ENCODE measurements around the gene ADRA2C.

Gene ADRA2C

GRCh38 chr4:3797831-3798790 is 31.9 kb downstream of the ADRA2C start:
- DNase-seq (ENCODE audit: low read depth): no peak

DNA sequence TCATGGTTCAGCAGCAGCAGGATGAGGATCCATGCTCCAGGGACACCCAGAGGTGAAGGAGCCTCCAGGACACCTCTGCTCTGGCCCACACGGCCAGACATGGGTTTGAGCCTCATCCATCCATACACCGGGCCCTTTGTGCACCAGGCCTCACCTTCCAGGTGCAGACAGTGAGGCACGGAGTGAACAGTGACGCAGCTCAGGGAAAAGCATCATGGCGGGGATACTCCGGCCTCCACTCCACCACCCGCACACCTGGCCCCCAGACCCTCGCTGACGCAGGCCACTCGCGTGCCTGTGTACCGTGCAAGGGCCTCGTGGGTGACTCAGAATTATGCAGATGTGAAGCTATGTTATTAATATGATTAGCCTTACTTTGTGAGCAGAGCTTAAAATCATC is 33.3 kb downstream of the ADRA2C start:
- no peak for DNase-seq (ENCODE audit: low read depth)

DNA sequence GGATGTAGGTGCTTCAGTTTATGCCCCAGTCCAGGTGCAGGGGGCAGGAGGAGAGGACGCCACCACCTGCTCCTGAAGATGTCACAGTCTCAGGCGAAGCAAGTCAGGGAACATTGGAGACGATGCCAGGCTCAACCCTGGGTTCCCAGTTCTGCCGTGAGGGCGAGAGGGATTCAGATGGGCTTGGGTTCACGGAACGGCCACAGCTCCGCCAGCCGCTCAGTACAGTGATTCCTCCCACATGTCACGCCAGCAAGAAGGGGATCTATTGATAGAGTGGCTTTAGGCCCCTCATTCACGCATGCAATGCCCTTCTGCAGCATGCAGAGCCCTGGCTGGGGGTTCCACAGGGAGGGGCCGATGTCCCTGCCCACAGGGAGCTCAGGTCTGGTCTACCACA is 34.2 kb downstream of the ADRA2C start:
- DNase-seq (ENCODE audit: low read depth): no peak

- no peak for DNase-seq (ENCODE audit: low read depth)
These were observed 35.3 kb downstream of the ADRA2C start for GRCh38 chr4:3801521-3801920.

GRCh38 chr4:3801931-3802550 is 35.9 kb downstream of the ADRA2C start:
- no peak for DNase-seq (ENCODE audit: low read depth)

- DNase-seq (ENCODE audit: low read depth): no peak
These were observed 36.6 kb downstream of the ADRA2C start for GRCh38 chr4:3802571-3803474.

GRCh38 chr4:3803475-3803847 is 37.3 kb downstream of the ADRA2C start:
- DNase-seq (ENCODE audit: low read depth): no peak

DNA sequence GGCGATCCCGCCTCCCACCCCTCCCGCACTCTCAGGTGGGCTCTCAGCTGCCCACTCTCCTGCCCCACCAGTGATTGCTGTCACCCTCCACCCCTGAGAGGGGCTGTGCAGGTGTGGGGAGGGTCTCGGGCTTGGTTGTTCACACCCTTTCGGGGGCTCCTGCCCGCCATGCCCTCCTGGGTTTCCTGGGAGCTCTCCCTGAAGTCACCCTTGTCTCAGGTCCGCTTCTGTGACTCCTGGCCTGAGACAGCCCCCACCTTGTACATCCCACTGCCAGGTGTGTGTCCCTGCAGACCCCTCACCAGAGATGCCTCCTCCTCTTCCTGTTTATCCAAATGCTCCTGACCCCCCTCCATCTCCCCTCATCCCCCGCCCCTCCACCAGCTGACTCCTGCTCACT is 37.8 kb downstream of the ADRA2C start:
- DNase-seq (ENCODE audit: low read depth): no peak

GRCh38 chr4:3805026-3805425 is 38.8 kb downstream of the ADRA2C start:
- no peak for DNase-seq (ENCODE audit: low read depth)

DNA sequence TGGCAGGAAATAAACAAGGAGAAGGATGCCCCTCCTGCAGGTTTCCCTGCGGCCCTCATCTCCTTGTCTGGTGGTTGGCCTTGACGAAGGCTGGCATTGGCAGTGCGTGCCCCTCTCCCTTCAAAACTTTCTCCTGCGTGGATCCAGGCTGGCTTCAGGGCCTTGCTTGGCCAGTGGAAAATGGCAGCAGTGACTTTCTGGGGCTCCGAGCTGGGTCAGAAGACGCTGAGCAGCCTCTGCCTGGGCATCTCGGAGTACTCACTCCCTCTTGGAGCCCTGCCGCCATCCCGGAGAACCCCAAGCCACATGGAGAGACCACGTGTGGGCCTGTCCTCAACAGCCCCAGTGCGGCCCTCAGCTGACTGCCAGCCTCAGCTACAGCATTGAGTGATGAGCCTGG is 39.5 kb downstream of the ADRA2C start:
- no peak for DNase-seq (ENCODE audit: low read depth)

DNA sequence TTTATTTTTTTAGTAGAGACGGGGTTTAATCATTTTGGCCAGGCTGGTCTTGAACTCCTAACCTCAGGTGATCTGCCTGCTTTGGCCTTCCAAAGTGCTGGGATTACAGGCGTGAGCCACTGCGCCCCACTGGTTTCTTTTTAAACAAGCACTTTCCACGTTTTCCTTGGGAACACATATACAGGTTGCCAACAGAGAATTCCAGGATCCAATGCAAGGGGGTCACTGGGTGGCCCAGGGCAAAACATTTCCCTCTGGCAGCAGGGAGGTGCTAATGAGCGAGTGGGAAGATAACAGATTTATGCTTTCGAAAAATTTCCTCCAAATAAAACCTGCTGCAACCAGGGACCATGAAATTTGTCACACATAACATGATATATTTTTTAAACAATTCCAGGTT is 41.1 kb downstream of the ADRA2C start:
- DNase-seq (ENCODE audit: low read depth): no peak

- DNase-seq (ENCODE audit: low read depth): no peak
These were observed 41.8 kb downstream of the ADRA2C start for GRCh38 chr4:3807822-3808496.

DNA sequence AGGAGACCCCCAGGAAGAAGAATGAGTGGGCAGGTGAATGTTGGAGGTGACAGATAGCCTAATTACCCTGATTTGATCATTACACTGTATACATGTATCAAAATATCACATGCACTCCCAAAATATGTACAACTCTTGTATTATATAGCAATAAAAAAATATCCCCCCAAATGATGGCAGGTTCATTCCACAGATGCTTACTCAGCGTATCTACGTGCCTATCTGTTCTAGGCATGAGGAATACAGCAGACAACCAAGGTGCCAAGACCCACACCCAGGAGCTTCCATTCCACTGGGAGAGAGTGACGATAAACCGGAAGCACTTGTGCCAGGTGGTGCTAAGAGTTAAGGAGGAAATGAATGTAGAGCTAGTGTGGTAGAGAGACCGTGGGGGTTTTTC is 42.4 kb downstream of the ADRA2C start:
- DNase-seq (ENCODE audit: low read depth): no peak

DNA sequence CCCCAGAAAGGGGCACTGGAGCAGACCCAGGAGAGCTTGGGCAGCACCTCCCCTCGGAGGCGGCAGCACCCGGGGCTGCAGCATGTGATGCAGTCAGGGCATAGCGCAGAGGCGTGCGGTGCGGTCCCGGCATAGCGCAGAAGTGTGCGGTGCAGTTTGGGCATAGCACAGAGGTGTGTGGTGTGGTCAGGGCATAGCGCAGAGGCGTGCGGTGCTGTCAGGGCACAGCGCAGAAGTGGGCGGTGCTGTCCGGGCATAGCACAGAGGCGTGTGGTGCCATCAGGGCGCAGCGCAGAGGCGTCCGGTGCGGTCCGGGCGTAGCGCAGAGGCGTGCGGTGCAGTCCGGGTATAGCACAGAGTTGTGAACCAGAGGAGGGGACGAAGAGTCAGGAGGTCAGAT is 42.8 kb downstream of the ADRA2C start:
- no peak for DNase-seq (ENCODE audit: low read depth)

GRCh38 chr4:3809451-3810110 is 43.4 kb downstream of the ADRA2C start:
- DNase-seq (ENCODE audit: low read depth): no peak

DNA sequence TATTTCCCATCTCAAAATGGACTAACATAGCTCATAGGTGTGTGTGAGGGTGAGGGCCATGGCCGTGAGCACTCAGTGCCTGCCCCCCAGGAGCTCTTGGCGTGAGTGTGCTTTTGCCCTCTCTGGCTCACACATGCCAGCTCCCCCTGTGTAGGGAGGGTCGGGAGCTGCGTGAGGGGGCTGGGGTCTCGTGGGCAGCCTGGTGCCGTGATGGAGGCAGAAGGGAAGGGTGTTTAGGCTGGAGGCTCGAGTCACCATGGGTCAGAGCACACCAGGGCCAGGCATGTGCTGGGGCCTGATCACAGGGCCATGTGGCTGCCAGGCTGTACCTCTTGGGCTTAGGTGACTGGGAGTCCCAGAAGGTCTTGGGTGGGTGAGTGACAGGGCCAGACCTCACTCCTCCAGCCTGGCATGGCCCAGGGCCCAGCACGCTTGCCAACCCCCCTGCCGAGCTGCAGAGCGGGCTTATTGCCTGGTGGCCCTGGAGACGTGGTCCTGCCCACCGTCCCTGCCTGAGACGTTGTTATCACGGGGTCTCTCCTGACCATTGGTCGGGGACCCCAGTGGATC is 44.0 kb downstream of the ADRA2C start:
- DNase-seq (ENCODE audit: low read depth): no peak

DNA sequence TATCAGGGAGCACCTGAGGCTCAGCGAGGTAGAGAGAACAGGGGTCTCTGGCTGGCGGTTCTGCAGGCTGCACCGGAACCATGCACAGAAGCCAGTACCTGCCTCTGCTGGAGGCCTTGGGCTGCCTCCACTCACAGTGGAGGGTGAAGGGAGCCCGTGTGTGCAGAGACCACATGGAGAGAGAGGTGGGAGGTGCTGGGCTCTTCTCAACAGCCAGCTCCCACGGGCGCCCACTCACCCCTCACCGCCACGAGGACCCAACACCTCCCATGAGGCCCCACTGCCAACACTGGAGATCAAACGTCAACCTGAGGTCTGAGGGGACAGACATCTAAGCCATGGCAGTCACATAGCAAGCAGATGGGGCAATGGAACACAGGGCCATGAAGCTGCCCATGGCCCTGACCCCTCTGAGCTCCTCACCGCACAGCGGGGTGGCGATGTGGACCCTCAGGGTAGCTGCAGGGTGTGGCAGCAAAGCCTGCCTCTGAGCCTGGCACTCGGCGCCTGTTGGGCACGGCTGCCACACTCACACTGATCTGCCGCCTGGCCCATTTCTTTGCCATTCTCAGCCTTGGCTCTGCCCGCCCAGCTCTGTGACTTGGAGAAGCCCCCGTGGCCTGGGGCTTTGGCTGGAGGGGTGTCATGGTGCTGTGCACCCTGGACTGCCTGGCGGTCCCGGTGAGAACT is 44.8 kb downstream of the ADRA2C start:
- DNase-seq (ENCODE audit: low read depth): no peak

DNA sequence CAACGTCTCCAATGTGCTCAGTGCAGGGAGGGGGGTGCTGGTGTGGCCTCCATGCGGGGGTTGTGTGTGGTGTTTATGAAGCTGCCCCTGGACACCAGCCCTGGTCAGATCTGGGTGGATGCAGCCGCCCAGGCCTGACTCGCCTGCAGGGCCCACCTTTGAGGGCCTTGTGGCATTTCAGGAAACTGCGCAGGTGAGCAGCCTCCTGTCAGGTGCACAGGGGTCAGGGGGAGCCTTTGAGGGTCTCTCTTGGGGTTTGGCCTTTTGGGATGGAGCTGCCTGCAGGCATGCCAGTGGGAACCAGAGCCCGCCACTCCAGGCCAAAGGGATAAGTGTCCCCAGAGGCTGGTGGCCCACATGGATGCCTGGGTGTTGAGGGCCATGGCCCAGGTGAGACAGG is 45.4 kb downstream of the ADRA2C start:
- DNase-seq (ENCODE audit: low read depth): no peak

DNA sequence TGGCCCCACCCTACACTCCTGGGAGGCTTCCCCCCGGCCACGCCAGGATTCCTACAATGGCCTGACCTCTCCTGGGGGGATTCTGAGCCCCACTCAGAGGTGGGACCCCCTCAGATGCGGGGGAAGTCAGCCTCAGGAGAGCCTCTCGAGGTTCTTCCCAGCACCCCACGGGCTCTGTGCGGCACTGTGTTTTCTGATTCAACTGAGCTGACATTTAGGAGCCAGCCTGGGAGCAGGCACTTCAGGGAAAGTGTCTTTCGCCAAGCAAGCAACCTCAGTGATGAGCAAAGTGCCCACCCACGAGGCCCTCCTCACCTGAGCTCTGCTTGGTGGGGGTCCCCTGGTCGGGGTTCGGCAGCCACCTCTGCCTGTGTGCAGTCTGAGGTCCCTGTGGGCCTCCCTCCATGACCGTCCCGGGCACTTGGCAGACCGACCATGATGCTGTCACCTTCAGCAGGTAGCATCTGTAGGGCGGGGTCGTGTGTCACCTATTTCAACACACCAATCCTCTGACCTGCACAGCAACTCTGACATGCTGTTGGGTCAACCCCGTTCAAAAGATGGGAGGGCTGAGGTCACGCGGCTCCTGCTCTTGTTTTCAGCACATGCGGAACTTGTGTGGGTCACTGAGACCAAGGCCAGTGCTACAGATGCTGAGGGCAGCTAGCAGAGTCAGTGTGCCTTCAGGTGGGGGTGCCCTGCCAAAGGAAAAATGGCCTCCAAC is 46.2 kb downstream of the ADRA2C start:
- no peak for DNase-seq (ENCODE audit: low read depth)
